Stimulated activated CD8-positive, alpha-beta memory T cell treated with anti-CD3 and anti-CD28 coated beads, Interleukin-7, amount 100 ng/mL, for 1 hour (primary cell): ENCODE results near the gene GNG12.
"Not testable (repeated sequence)": the region's sequence is repeated elsewhere in the genome, so short reads cannot be mapped to it uniquely, and the experiment has no call there.

Source experiments
- DNase-seq, 2 donors: peaks; one replicate each; pipeline ENCODE4 v3.0.0-alpha.2; 2020; ENCODE audit warnings: low read depth in 2 of 2

The GNG12 gene

GRCh38 chr1:67733681-67734322 is 99.5 kb downstream of the GNG12 start:
- DNase-seq, result no peak

DNA sequence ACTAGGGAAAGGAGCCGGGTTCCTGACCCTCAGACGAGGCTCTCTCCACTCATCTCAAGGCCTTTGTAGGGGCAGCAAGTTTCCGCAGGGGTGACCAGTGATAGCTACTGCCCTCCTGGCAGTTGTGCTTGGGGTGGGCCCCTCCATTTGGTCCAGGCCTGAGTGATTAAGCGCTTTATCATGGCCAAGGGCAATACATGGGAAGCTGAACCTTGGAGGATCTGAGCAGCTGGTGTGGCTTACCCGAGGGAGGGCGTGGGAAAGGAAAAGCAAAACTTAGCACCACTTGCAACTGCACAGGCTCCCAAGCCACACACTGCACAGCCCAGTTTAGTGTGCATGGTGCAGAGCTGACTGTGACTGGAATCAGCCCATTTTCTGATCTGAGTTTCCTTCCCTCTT is 100.5 kb downstream of the GNG12 start:
- DNase-seq, result no peak

GRCh38 chr1:67731322-67731721 is 101.9 kb downstream of the GNG12 start:
- DNase-seq, result no peak

DNA sequence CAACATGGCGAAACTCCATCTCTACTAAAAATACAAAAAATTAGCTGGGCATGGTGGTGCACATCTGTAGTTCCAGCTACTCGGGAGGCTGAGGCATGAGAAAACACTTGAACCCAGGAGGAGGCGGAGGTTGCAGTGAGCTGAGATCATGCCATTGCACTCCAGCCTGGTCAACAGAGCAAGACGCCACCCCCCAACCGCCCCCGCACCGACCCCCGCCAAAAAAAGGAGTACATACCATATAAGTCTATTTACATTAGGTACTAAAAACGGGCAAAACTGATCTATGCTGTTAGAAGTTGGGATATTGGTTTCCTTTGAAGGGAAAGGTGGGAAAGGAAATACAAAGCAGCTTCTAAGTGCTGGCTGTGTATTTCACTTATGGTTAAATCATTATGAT is 103.0 kb downstream of the GNG12 start:
- DNase-seq, result not testable (repeated sequence)

- DNase-seq, result no peak
Measured at GRCh38 chr1:67729872-67730271, 103.4 kb downstream of the GNG12 start.

GRCh38 chr1:67726224-67726623 is 107.0 kb downstream of the GNG12 start:
- no peak for DNase-seq

DNA sequence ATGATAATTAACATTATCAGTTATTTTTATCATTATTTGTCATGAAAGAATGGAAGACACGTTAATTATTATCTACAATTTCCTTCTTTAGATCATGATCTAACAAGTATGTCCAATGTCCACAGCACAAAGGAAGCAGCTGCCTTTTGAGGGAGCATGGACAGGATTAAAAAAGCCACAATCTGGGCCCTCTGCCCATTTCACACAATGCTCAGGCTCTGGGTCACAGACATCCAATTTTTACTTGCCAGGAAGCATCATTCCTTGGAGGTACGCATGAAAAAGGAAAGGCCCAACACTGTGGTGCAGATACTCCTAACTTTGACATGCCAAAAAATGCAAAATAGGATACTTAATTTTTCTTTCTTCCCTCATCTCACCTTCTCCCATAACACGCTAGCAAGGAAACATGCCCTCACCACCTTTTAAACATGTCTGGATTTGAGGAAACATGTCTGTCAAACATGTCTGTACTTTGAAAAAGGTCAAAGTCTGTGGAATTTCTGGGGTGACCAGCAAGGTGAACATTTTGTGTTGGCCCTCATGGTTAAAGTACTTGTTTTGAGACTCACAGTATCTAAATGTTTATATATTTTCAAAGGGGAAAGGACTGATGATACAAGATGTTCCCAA is 108.2 kb downstream of the GNG12 start:
- no peak for DNase-seq

GRCh38 chr1:67723620-67724019 is 109.6 kb downstream of the GNG12 start:
- DNase-seq, result no peak

- DNase-seq, result no peak
Measured at GRCh38 chr1:67723126-67723525, 110.1 kb downstream of the GNG12 start.

- DNase-seq, result no peak
Measured at GRCh38 chr1:67722292-67722944, 110.8 kb downstream of the GNG12 start.

GRCh38 chr1:67721650-67722291 is 111.5 kb downstream of the GNG12 start:
- DNase-seq, result no peak

- DNase-seq, result no peak
Measured at GRCh38 chr1:67721112-67721511, 112.2 kb downstream of the GNG12 start.

GRCh38 chr1:67719329-67720196 is 113.7 kb downstream of the GNG12 start:
- DNase-seq, result no peak

- no peak for DNase-seq
Measured at GRCh38 chr1:67717876-67718275, 115.4 kb downstream of the GNG12 start.

- no peak for DNase-seq
Measured at GRCh38 chr1:67716800-67717199, 116.5 kb downstream of the GNG12 start.

DNA sequence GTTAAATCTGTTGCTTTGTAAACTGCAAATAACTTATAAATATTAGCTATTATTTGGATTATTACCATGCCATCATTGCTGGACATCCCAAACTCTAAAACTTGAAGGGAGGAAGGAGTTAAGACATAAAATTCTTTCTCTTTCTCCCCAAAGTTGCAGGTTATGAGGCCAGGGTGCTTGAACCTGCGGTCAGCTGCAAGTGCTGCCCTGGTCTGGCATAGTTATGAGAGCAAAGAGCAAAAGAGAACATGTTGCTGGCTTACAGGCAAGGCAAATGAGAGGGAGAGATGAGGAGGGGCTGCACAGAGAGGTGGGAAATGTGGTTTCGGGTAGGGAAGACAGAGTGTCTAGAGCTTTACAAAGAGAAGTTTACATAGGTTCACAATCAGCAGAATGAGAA is 117.4 kb downstream of the GNG12 start:
- no peak for DNase-seq

DNA sequence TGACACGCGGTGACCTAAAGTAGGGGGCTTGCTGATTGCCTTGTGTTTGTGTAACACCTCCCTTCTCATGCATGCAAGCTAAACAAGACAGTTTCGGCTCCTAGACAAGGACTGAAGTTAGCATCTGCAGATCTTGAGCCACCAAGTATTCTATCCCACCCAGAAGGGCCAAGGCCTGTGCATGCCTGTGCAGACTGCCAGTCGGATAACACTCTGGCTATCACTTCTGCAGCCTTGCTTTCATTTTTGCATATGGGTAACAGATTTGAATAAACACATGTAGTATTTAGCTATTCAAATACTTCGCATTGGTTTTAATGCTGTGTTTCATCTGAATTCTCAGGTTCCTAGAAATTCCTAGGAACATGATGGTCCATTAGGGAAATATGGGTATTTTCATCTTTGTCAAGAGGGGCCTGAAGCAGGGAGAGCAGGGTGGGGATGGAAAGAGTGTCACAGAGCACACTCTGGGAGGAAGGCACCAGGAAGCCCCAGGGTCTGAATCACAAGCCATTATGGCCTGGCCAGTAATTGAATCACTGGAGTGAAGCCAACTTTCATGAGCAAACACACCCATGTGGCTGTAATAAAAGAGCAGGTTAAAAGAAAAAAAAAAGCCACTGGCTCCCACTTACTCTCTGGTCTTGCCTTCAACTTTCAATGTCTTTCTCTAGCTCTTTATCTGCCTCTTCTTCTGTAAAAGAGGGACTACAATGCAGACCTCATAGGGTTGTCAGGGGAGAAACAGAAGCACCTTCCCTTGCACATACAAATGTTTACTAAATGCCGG is 120.0 kb downstream of the GNG12 start:
- DNase-seq, result no peak

DNA sequence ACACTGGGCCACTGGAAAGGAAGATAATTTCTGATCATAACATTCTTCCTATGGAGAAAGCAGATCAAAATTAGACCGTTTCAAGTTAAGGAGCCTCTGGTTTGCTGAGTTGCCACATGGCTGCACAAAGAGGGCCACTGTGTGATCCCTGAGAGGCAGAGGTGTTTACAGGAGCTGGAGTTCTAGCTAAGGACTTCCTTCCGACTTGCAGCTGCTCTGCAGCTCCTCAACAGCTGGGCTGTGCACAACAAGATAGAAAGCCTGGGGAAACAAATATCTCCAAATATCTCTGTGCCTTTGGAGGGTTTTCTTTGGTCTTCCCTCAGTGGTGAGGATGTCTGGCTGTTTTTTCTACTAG is 121.4 kb downstream of the GNG12 start:
- DNase-seq, result no peak

DNA sequence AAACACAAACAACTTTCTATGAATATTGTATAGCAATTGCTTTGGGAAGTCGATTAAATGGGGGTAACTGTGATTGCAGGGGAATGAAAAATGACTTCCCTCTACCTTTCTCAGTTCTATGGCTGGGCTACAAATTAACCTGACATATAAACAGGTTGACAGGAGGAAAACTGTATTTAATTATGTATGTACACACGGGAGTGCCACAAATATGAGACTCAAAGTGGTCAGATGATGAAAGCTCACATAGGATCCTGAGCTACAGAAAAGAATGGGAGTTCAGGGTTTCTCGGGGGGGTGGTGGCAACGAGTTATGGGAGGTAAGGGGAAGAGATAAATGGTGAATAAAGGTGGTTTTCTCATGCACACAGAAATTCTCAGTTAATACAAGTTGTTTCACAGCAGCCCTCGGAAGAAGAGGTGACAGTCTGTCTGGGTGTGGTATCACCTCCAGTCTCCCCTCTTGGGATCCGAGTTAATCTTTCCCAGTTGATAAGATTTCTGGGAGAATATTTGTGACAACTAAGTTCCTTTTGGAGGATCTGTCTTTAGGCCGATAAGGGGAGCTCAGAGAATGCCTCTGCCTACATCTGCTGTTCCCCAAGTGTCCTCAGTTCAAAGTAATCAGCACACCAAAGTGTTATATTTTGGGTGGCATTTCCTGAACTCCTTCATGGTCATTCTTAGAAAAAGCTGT is 122.0 kb downstream of the GNG12 start:
- DNase-seq, result no peak

GRCh38 chr1:67710417-67710816 is 122.8 kb downstream of the GNG12 start:
- no peak for DNase-seq
